SK-N-MC (cell line): Measurements from ENCODE around the gene GATA6.

Experiments used
- EZH2 ChIP-seq: fragments of 200-600 bp; sonication (generic); IDR thresholded peaks from one replicate; pipeline ENCODE4 v1.6.1; 2017; ENCODE audit warnings: antibody characterized with exemption
- FOXP2 ChIP-seq: optimal IDR thresholded peaks from 2 replicates; pipeline ENCODE3; 2011; ENCODE audit warnings: mild to moderate bottlenecking, moderate library complexity; ENCODE audit not compliant: insufficient read depth; ENCODE audit errors: extremely low read length, control extremely low read depth
- POLR2AphosphoS5 ChIP-seq: IDR thresholded peaks from 2 replicates; pipeline ENCODE4 v1.6.1; 2012; ENCODE audit warnings: mild to moderate bottlenecking, low read depth, low read length, borderline replicate concordance

DNA sequence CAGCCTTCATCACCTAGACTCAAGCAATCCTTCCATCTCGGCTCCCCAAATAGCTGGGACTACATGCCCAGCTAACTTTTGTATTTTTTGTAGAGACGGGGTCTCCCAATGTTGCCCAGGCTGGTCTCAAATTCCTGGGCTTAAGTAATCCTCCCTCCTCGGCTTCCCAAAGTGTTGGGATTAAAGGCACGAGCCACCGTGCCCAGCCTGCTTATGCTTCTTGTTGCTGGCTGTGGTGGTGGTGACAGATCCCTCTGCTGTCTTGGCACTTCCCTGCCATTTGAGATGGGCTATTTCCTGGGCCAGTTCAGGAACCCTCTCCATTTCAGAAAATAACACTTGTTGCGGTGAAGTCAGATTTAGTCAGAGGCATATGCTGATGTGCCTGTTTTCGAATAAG, 28.8 kb downstream of the GATA6 start:
- TF ChIP-seq POLR2AphosphoS5 (no peak), FOXP2 (no peak), EZH2 (no peak)
